ENCODE results near the gene GZMB. TPM values are rescaled to one million over a fixed set of nuclear protein-coding genes. Genes with fewer than 3 reads are reported as not detected.

GZMB gene
- total and polyA plus RNA-seq, 4 experiments from 2014 or later, result 0.21 to 0.82 TPM; not detected in 2

GRCh38 chr14:24674204-24674970, 40.4 kb upstream of the GZMB start:
- peak; percentile 35 to 73 (median 42) for DNase-seq
- Histone ChIP-seq H3K36me3 (ENCODE audit: insufficient read depth, low read length) (no peaks in the 10 kb centered on the region), H3K27ac (ENCODE audit: low read depth, low read length) (peak overlapping the region; percentile 25), H3K4me3 (ENCODE audit: low read length in 2 of 2) (peak overlapping the region; percentile 39 to 49), H3K27me3 (ENCODE audit: insufficient read depth, low read length) (no peaks in the 10 kb centered on the region), H3K9me3 (ENCODE audit: control insufficient read depth in 1 of 2, low read length in 2 of 2) (no peaks in the 10 kb centered on the region), H3K4me1 (ENCODE audit: insufficient read depth, low read length) (peaks cover 31% of the 10 kb centered on the region)
- Mint-ChIP-seq H3K4me3 (peak overlapping the region; percentile 74 to 92 (median 83)), H3K27ac (peak overlapping the region; percentile 81 to 97 (median 90)), H3K27me3 (peaks cover 0 to 2% of the 10 kb centered on the region in 2 donors), H3K9me3 (peaks cover 0 to 3% (median 0%) of the 10 kb centered on the region in 8 donors), H3K36me3 (peaks cover 0 to 2% of the 10 kb centered on the region in 2 donors), H3K4me1 (peaks cover 30 to 54% (median 38%) of the 10 kb centered on the region in 4 donors)
- ChIA-PET CTCF (ENCODE audit: partially characterized antibody) (interaction anchor here (1.0 to 3.3 kb wide), 12 partner anchors 11 to 432 kb away, joined by 3 to 17 read pairs (median 4); partner anchors contain the start of genes GZMH and TINF2), POLR2A (ENCODE audit: partially characterized antibody) (interaction anchor here (0.9 to 2.9 kb wide), 11 partner anchors 12 to 433 kb away, joined by 3 to 23 read pairs (median 4); partner anchors contain the start of genes CBLN3, KHNYN and TINF2)
- intact Hi-C loops (cut with micrococcal nuclease), result loop anchor here (1.0 to 10.0 kb wide), 3 partner anchors 19 to 1040 kb away; partner anchors contain the start of genes DHRS2 and NFATC4

GRCh38 chr14:24673534-24674203, 39.7 kb upstream of the GZMB start:
- H3K27me3 ChIP-seq (ENCODE audit: insufficient read depth, low read length), result no peaks in the 10 kb centered on the region
- POLR2A ChIA-PET (ENCODE audit: partially characterized antibody), result interaction anchor here (0.9 to 2.9 kb wide), 11 partner anchors 11 to 432 kb away, joined by 3 to 23 read pairs (median 4); partner anchors contain the start of genes CBLN3, KHNYN and TINF2
- H3K36me3 ChIP-seq (ENCODE audit: insufficient read depth, low read length), result no peaks in the 10 kb centered on the region
- peak overlapping the region; percentile 25 for H3K27ac ChIP-seq (ENCODE audit: low read depth, low read length)
- H3K9me3 ChIP-seq (ENCODE audit: control insufficient read depth in 1 of 2, low read length in 2 of 2), result no peaks in the 10 kb centered on the region
- Mint-ChIP-seq H3K36me3 (no peaks in the 10 kb centered on the region), H3K27me3 (no peaks in the 10 kb centered on the region), H3K9me3 (peaks cover 0 to 3% (median 0%) of the 10 kb centered on the region in 8 donors), H3K27ac (peak overlapping the region; percentile 89 to 97 (median 93)), H3K4me3 (peak overlapping the region; percentile 76 to 92 (median 84)), H3K4me1 (peaks cover 26 to 48% (median 34%) of the 10 kb centered on the region in 4 donors)
- intact Hi-C loops (cut with micrococcal nuclease), result loop anchor here (1.0 to 10.0 kb wide), 3 partner anchors 20 to 1039 kb away; partner anchors contain the start of genes DHRS2 and NFATC4
- CTCF ChIA-PET (ENCODE audit: partially characterized antibody), result interaction anchor here (1.0 to 3.3 kb wide), 9 partner anchors 10 to 431 kb away, joined by 3 to 17 read pairs (median 4); partner anchors contain the start of genes GZMH and TINF2
- peak; percentile 74 to 88 (median 76) for DNase-seq
- peaks cover 31% of the 10 kb centered on the region for H3K4me1 ChIP-seq (ENCODE audit: insufficient read depth, low read length)
- peak overlapping the region; percentile 39 to 49 for H3K4me3 ChIP-seq (ENCODE audit: low read length in 2 of 2)

DNA sequence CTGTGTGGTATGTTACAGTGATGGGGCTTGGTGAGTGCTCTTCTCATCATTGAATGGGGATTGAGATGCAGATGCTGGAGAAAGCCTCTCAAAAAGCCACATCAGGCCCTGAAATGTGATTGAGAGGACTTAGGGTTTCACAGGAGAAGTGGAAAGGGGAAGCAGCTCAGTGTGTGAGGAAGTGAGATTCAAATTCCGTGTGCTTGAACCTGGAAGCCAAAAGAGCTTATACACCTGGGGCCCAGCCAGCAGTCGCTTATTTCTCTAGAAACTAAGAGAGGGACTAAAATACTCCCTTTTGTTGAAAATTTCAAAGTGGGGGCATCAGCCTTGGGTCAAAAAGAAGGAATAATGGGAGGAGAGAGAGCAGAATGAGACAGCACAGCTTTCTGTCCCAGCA, 39.1 kb upstream of the GZMB start:
- Mint-ChIP-seq H3K27ac (peak overlapping the region; percentile 83 to 97 (median 93)), H3K36me3 (no peaks in the 10 kb centered on the region), H3K27me3 (peaks cover 0 to under 1% of the 10 kb centered on the region in 2 donors), H3K4me3 (peak overlapping the region; percentile 76 to 92 (median 84)), H3K9me3 (peaks cover 0 to 3% (median 0%) of the 10 kb centered on the region in 8 donors), H3K4me1 (peaks cover 25 to 47% (median 30%) of the 10 kb centered on the region in 4 donors)
- no peak for DNase-seq
- Histone ChIP-seq H3K27me3 (ENCODE audit: insufficient read depth, low read length) (no peaks in the 10 kb centered on the region), H3K4me3 (ENCODE audit: low read length in 2 of 2) (peak overlapping the region; percentile 4 to 49), H3K4me1 (ENCODE audit: insufficient read depth, low read length) (peaks cover 31% of the 10 kb centered on the region), H3K36me3 (ENCODE audit: insufficient read depth, low read length) (no peaks in the 10 kb centered on the region), H3K27ac (ENCODE audit: low read depth, low read length) (no peak overlapping the region), H3K9me3 (ENCODE audit: control insufficient read depth in 1 of 2, low read length in 2 of 2) (no peaks in the 10 kb centered on the region)
- POLR2A ChIA-PET (ENCODE audit: partially characterized antibody), result interaction anchor here (1.5 to 2.9 kb wide), 5 partner anchors 11 to 243 kb away, joined by 4 to 23 read pairs (median 4); partner anchors contain the start of genes CBLN3 and KHNYN
- intact Hi-C loops (cut with micrococcal nuclease), result loop anchor here (10.0 kb wide), 2 partner anchors 308 to 1038 kb away; partner anchors contain the start of genes DHRS2 and NFATC4
- CTCF ChIA-PET (ENCODE audit: partially characterized antibody), result interaction anchor here (1.2 to 2.7 kb wide), 3 partner anchors 37 to 190 kb away, joined by 4 to 14 read pairs (median 5); no protein-coding TSS in a partner anchor

DNA sequence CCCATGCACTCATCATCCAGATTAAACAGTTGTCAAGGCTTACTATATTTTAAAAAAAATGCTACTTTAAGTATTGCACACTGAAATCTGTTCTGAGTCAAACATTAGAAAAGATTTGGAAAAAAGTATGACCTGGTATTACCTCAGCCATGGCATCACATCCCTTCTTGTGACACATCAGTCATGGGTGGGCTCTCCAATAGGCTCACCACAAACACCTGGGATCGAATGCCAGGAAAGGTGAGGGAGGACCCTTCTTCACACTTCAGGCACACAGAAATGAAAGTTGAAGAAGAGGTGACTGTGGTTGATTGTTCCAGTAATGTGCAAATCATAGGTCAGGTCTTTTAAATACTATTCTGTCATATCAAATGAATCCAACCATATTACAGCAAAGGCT, 36.6 kb upstream of the GZMB start:
- CTCF ChIA-PET (ENCODE audit: partially characterized antibody), result interaction anchor here (1.1 kb wide), 1 partner anchor 247 kb away, joined by 3 read pairs; no protein-coding TSS in a partner anchor
- intact Hi-C loops (cut with micrococcal nuclease), result loop anchor here (10.0 kb wide), 2 partner anchors 306 to 1036 kb away; partner anchors contain the start of genes DHRS2 and NFATC4
- Mint-ChIP-seq H3K4me3 (no peak overlapping the region), H3K4me1 (peaks cover 25 to 36% (median 27%) of the 10 kb centered on the region in 4 donors), H3K9me3 (no peaks in the 10 kb centered on the region), H3K36me3 (no peaks in the 10 kb centered on the region), H3K27me3 (peaks cover 0 to 1% of the 10 kb centered on the region in 2 donors), H3K27ac (no peak overlapping the region)
- no peaks in the 10 kb centered on the region for H3K9me3 ChIP-seq (ENCODE audit: control insufficient read depth in 1 of 2, low read length in 2 of 2)
- no peak for DNase-seq
- no peaks in the 10 kb centered on the region for H3K36me3 ChIP-seq (ENCODE audit: insufficient read depth, low read length)
- no peak overlapping the region for H3K27ac ChIP-seq (ENCODE audit: low read depth, low read length)
- H3K4me3 ChIP-seq (ENCODE audit: low read length in 2 of 2), result no peak overlapping the region
- POLR2A ChIA-PET (ENCODE audit: partially characterized antibody), result no interaction called here
- no peaks in the 10 kb centered on the region for H3K27me3 ChIP-seq (ENCODE audit: insufficient read depth, low read length)
- peaks cover 35% of the 10 kb centered on the region for H3K4me1 ChIP-seq (ENCODE audit: insufficient read depth, low read length)

DNA sequence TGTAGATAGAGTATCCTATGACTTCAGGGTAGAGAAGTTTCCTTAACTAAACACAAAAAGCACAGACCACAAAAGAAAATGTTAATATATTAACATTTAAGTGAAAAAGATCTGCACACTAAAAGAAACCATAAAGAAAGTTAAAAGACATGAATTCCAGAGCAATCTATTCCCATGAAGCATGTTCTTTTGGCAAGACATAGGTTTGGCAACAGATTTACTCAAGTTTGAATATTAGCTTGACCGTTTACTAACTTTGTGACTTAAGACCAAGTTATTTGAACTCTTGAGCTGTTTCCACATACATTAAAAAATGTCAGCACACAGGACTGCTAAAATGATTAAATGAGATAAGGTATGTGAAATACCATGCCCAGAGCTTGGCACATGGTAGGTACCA, 35.7 kb upstream of the GZMB start:
- H3K4me1 ChIP-seq (ENCODE audit: insufficient read depth, low read length), result peaks cover 39% of the 10 kb centered on the region
- intact Hi-C loops (cut with micrococcal nuclease), result loop anchor here (10.0 kb wide), 2 partner anchors 305 to 1035 kb away; partner anchors contain the start of genes DHRS2 and NFATC4
- no peak overlapping the region for H3K4me3 ChIP-seq (ENCODE audit: low read length in 2 of 2)
- no peak overlapping the region for H3K27ac ChIP-seq (ENCODE audit: low read depth, low read length)
- no peak for DNase-seq
- ChIA-PET CTCF (ENCODE audit: partially characterized antibody) (interaction anchor here (1.1 kb wide), 1 partner anchor 246 kb away, joined by 3 read pairs; no protein-coding TSS in a partner anchor), POLR2A (ENCODE audit: partially characterized antibody) (no interaction called here)
- Mint-ChIP-seq H3K4me3 (no peak overlapping the region), H3K27me3 (peaks cover 0 to 1% of the 10 kb centered on the region in 2 donors), H3K27ac (no peak overlapping the region), H3K36me3 (no peaks in the 10 kb centered on the region), H3K4me1 (peaks cover 28 to 36% (median 30%) of the 10 kb centered on the region in 4 donors), H3K9me3 (no peaks in the 10 kb centered on the region)
- no peaks in the 10 kb centered on the region for H3K36me3 ChIP-seq (ENCODE audit: insufficient read depth, low read length)
- no peaks in the 10 kb centered on the region for H3K27me3 ChIP-seq (ENCODE audit: insufficient read depth, low read length)
- H3K9me3 ChIP-seq (ENCODE audit: control insufficient read depth in 1 of 2, low read length in 2 of 2), result no peaks in the 10 kb centered on the region

- no peak for DNase-seq
These were observed 31.5 kb upstream of the GZMB start for GRCh38 chr14:24665440-24665991.

More at GRCh38 chr14:24665440-24665991, 31.5 kb upstream of the GZMB start:
- intact Hi-C loops (cut with micrococcal nuclease), result no loop called here
- Mint-ChIP-seq H3K4me3 (peak overlapping the region; percentile 40 to 80 (median 65)), H3K36me3 (no peaks in the 10 kb centered on the region), H3K9me3 (no peaks in the 10 kb centered on the region), H3K4me1 (peaks cover 11 to 22% (median 13%) of the 10 kb centered on the region in 4 donors), H3K27ac (peak overlapping the region in 3 of 7 donors; percentile 53 to 79 (median 73)), H3K27me3 (peaks cover 0 to 1% of the 10 kb centered on the region in 2 donors)
- Histone ChIP-seq H3K27me3 (ENCODE audit: insufficient read depth, low read length) (no peaks in the 10 kb centered on the region), H3K36me3 (ENCODE audit: insufficient read depth, low read length) (no peaks in the 10 kb centered on the region), H3K9me3 (ENCODE audit: control insufficient read depth in 1 of 2, low read length in 2 of 2) (no peaks in the 10 kb centered on the region), H3K4me3 (ENCODE audit: low read length in 2 of 2) (peak overlapping the region in 1 of 2 donors; percentile 11), H3K27ac (ENCODE audit: low read depth, low read length) (no peak overlapping the region), H3K4me1 (ENCODE audit: insufficient read depth, low read length) (peaks cover 15% of the 10 kb centered on the region)
- CTCF ChIA-PET (ENCODE audit: partially characterized antibody), result interaction anchor here (1.0 kb wide), 1 partner anchor 60 kb away, joined by 3 read pairs; no protein-coding TSS in a partner anchor
- POLR2A ChIA-PET (ENCODE audit: partially characterized antibody), result interaction anchor here (0.7 kb wide), 1 partner anchor 11 kb away, joined by 3 read pairs; no protein-coding TSS in a partner anchor
